NCI-H1417 (cell line): Measurements from ENCODE around the gene STX17.
"Not testable (repeated sequence)": the region's sequence is repeated elsewhere in the genome, so short reads cannot be mapped to it uniquely, and the experiment has no call there.

ENCODE experiments used
- DNase-seq, 3 experiments: peaks; one replicate each; lab custom pipeline; 2025; lab: John Stamatoyannopoulos, UW

STX17 gene

GRCh38 chr9:99906403-99907207 lies at the start of gene STX17:
Gene STX17, plus strand, starts transcription at chr9:99906654. Its CDS starts 8,586 bp downstream, at chr9:99915240.
- DNase-seq: peak; percentile 45 to 97 (median 96)

- not testable (repeated sequence) for DNase-seq
Measured at GRCh38 chr9:99857576-99857975, 48.9 kb upstream of the STX17 start.

GRCh38 chr9:99858087-99858486 lies 48.4 kb upstream of the STX17 start:
- DNase-seq: no peak

GRCh38 chr9:99859243-99859980 lies 47.0 kb upstream of the STX17 start:
- DNase-seq: no peak

GRCh38 chr9:99860266-99860665 lies 46.2 kb upstream of the STX17 start:
- no peak for DNase-seq

- DNase-seq: no peak
Measured at GRCh38 chr9:99863955-99864354, 42.5 kb upstream of the STX17 start.

- peak in 1 of 3 experiments; percentile 25 for DNase-seq
Measured at GRCh38 chr9:99866398-99866797, 40.1 kb upstream of the STX17 start.

GRCh38 chr9:99867536-99867935 lies 38.9 kb upstream of the STX17 start:
- peak in 1 of 3 experiments; percentile 43 for DNase-seq

GRCh38 chr9:99867968-99868367 lies 38.5 kb upstream of the STX17 start:
- no peak for DNase-seq

- DNase-seq: no peak
Measured at GRCh38 chr9:99868845-99869244, 37.6 kb upstream of the STX17 start.

GRCh38 chr9:99870126-99870525 lies 36.3 kb upstream of the STX17 start:
- DNase-seq: no peak

GRCh38 chr9:99873531-99873930 lies 32.9 kb upstream of the STX17 start:
- DNase-seq: no peak

GRCh38 chr9:99873943-99874584 lies 32.4 kb upstream of the STX17 start:
- DNase-seq: no peak

- no peak for DNase-seq
Measured at GRCh38 chr9:99876190-99876589, 30.3 kb upstream of the STX17 start.

GRCh38 chr9:99878651-99879050 lies 27.8 kb upstream of the STX17 start:
- DNase-seq: no peak

- no peak for DNase-seq
Measured at GRCh38 chr9:99881769-99882168, 24.7 kb upstream of the STX17 start.

GRCh38 chr9:99885747-99886146 lies 20.7 kb upstream of the STX17 start:
- no peak for DNase-seq

GRCh38 chr9:99889120-99889519 lies 17.3 kb upstream of the STX17 start:
- DNase-seq: no peak

GRCh38 chr9:99894826-99895225 lies 11.6 kb upstream of the STX17 start:
- no peak for DNase-seq

- DNase-seq: peak in 1 of 3 experiments; percentile 2
Measured at GRCh38 chr9:99895510-99895909, 10.9 kb upstream of the STX17 start.

GRCh38 chr9:99896119-99896518 lies 10.3 kb upstream of the STX17 start:
- peak in 1 of 3 experiments; percentile 12 for DNase-seq

GRCh38 chr9:99903393-99903792 lies 3.1 kb upstream of the STX17 start:
- no peak for DNase-seq
